ENCODE measurements around the gene NARF.

Gene NARF

GRCh38 chr17:82415786-82416185, 42.8 kb upstream of the NARF start:
- FAIRE-seq (no peak), DNase-seq (ENCODE audit: insufficient read length, low spot score) (no peak)
- no peak for TF ChIP-seq SPI1 (IDR thresholded peaks at IDR 0.05; ENCODE audit: low read depth, low read length)

- FAIRE-seq: no peak
- TF ChIP-seq POLR2A (IDR thresholded peaks at IDR 0.05; ENCODE audit: low read depth, low read length) (no peak), POU2F2 (IDR thresholded peaks at IDR 0.05; ENCODE audit: low read depth, low read length) (no peak), PAX5 (IDR thresholded peaks at IDR 0.05; ENCODE audit: insufficient read depth, low read length, severe bottlenecking) (no peak), SPI1 (IDR thresholded peaks at IDR 0.05; ENCODE audit: low read depth, low read length) (no peak), POLR2AphosphoS5 (IDR thresholded peaks at IDR 0.05; ENCODE audit: low read depth, low read length) (no peak), TAF1 (IDR thresholded peaks at IDR 0.05; ENCODE audit: low read depth, low read length) (no peak)
- no peak for DNase-seq (ENCODE audit: insufficient read length, low spot score)
These were observed 42.3 kb upstream of the NARF start for GRCh38 chr17:82416264-82416663.

GRCh38 chr17:82416771-82417170, 41.8 kb upstream of the NARF start:
- no peak for TF ChIP-seq SPI1 (IDR thresholded peaks at IDR 0.05; ENCODE audit: low read depth, low read length)
- no peak for TF ChIP-seq TAF1 (IDR thresholded peaks at IDR 0.05; ENCODE audit: low read depth, low read length)
- no peak for TF ChIP-seq POU2F2 (IDR thresholded peaks at IDR 0.05; ENCODE audit: low read depth, low read length)
- no peak for TF ChIP-seq POLR2A (IDR thresholded peaks at IDR 0.05; ENCODE audit: low read depth, low read length)
- TF ChIP-seq PAX5 (IDR thresholded peaks at IDR 0.05; ENCODE audit: insufficient read depth, low read length, severe bottlenecking): no peak
- no peak for TF ChIP-seq POLR2AphosphoS5 (IDR thresholded peaks at IDR 0.05; ENCODE audit: low read depth, low read length)
- DNase-seq (ENCODE audit: insufficient read length, low spot score) (no peak), FAIRE-seq (no peak)

DNA sequence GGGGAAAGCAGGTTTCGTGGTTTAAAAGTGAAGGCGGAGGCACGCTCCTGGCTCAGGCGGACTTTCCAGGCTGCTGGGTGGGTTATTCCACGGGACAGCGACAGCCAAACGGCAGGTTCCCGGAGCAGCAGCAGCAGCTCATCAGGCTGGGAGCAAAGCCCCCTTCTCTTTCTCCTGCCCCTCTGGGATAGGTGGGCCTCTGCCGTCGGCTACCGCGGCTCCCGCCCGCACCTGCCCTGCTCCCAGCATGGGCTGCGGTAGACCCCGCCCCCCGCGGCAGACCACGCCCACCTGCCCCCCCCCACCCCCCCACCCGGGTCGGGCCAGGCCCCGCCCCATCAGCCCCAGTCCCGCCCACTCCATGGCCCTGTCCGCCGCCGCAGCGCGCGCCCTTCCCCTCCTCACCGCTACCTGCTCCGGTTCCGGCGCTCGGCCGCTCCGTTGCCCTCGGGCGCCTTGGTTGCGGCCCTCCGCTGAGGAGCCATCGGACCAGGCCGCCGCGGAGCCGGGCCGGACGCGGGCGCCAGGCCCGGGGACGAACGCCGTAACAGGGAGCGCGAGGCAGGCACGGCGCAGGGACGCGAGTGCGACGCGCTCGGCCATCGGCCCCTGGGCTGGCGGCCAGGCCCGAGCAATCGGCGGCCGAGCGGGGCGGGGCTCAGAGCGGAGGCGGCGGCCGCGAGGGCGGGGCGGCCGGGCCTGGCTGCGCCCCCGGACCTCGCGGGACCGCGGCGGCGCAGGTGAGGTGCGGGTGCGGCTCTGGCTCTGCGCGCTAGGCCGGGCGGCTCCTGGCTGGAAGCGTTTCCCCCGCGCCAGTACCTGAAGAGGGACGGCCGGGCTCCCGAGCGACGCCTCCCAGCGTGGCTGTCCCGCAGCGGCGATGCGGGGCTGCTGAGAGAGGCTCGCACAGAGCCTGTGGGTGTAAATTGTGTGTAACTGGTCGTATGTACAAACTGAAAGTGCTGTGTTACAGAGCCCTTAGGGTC, 40.2 kb upstream of the NARF start, which contains the start of the genes HEXD and OGFOD3:
HEXD (plus strand) TSS at position 347 of the 986 bp plus-strand sequence. CDS start 1,453 bp downstream, outside the sequence.
OGFOD3 (minus strand) TSS at position 586 of the 986 bp plus-strand sequence; CDS start at position 485, 101 bp downstream.
- no peak for TF ChIP-seq SPI1 (IDR thresholded peaks at IDR 0.05; ENCODE audit: low read depth, low read length)
- peak; percentile 56; the same call in 1 of the 2 replicates for TF ChIP-seq TAF1 (IDR thresholded peaks at IDR 0.05; ENCODE audit: low read depth, low read length)
- TF ChIP-seq POLR2A (IDR thresholded peaks at IDR 0.05; ENCODE audit: low read depth, low read length): peak; percentile 47; the same call in 1 of the 2 replicates
- TF ChIP-seq POLR2AphosphoS5 (IDR thresholded peaks at IDR 0.05; ENCODE audit: low read depth, low read length): peak; percentile 47; the same call in 1 of the 2 replicates
- peak; percentile 61 for TF ChIP-seq PAX5 (IDR thresholded peaks at IDR 0.05; ENCODE audit: insufficient read depth, low read length, severe bottlenecking)
- TF ChIP-seq POU2F2 (IDR thresholded peaks at IDR 0.05; ENCODE audit: low read depth, low read length): peak; percentile 25; the same call in 1 of the 2 replicates
- peak; percentile 93 for FAIRE-seq
- peak; percentile 93 for DNase-seq (ENCODE audit: insufficient read length, low spot score)

GRCh38 chr17:82419540-82419939, 39.0 kb upstream of the NARF start:
- no peak for DNase-seq (ENCODE audit: insufficient read length, low spot score)
- TF ChIP-seq TAF1 (IDR thresholded peaks at IDR 0.05; ENCODE audit: low read depth, low read length) (no peak), PAX5 (IDR thresholded peaks at IDR 0.05; ENCODE audit: insufficient read depth, low read length, severe bottlenecking) (no peak), POLR2A (IDR thresholded peaks at IDR 0.05; ENCODE audit: low read depth, low read length) (no peak), SPI1 (IDR thresholded peaks at IDR 0.05; ENCODE audit: low read depth, low read length) (no peak), POLR2AphosphoS5 (IDR thresholded peaks at IDR 0.05; ENCODE audit: low read depth, low read length) (no peak), POU2F2 (IDR thresholded peaks at IDR 0.05; ENCODE audit: low read depth, low read length) (no peak)
- FAIRE-seq: no peak

GRCh38 chr17:82424001-82424862, 34.3 kb upstream of the NARF start:
- no peak for DNase-seq (ENCODE audit: insufficient read length, low spot score)
- FAIRE-seq: no peak
- no peak for TF ChIP-seq PAX5 (IDR thresholded peaks at IDR 0.05; ENCODE audit: insufficient read depth, low read length, severe bottlenecking)
- no peak for TF ChIP-seq SPI1 (IDR thresholded peaks at IDR 0.05; ENCODE audit: low read depth, low read length)
- no peak for TF ChIP-seq POU2F2 (IDR thresholded peaks at IDR 0.05; ENCODE audit: low read depth, low read length)
- no peak for TF ChIP-seq POLR2AphosphoS5 (IDR thresholded peaks at IDR 0.05; ENCODE audit: low read depth, low read length)
- TF ChIP-seq POLR2A (IDR thresholded peaks at IDR 0.05; ENCODE audit: low read depth, low read length): no peak
- no peak for TF ChIP-seq TAF1 (IDR thresholded peaks at IDR 0.05; ENCODE audit: low read depth, low read length)

- DNase-seq (ENCODE audit: insufficient read length, low spot score) (no peak), FAIRE-seq (no peak)
- TF ChIP-seq SPI1 (IDR thresholded peaks at IDR 0.05; ENCODE audit: low read depth, low read length) (no peak), POU2F2 (IDR thresholded peaks at IDR 0.05; ENCODE audit: low read depth, low read length) (no peak), PAX5 (IDR thresholded peaks at IDR 0.05; ENCODE audit: insufficient read depth, low read length, severe bottlenecking) (no peak), TAF1 (IDR thresholded peaks at IDR 0.05; ENCODE audit: low read depth, low read length) (no peak), POLR2A (IDR thresholded peaks at IDR 0.05; ENCODE audit: low read depth, low read length) (no peak), POLR2AphosphoS5 (IDR thresholded peaks at IDR 0.05; ENCODE audit: low read depth, low read length) (no peak)
These were observed 33.7 kb upstream of the NARF start for GRCh38 chr17:82424863-82425159.

DNA sequence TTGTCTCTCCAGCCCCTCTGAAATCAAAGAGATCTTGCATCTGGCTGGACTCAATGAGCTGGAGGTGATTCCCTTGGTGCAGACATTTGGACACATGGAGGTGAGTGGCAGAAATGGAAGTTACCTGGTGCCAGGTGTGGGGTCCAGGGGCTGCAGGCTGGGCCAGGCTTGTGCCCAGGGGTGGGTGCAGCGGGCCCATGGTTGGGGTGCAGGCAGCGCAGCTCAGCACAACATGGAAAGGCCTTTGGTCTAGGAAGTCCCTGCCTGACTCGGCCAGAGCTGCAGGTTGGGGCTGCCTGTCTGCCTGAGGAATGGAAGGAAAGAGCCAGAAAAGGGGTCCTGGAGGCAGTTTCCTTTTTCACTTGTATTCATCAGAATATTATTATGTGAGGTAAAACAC, 30.0 kb upstream of the NARF start:
- TF ChIP-seq POLR2AphosphoS5 (IDR thresholded peaks at IDR 0.05; ENCODE audit: low read depth, low read length) (no peak), SPI1 (IDR thresholded peaks at IDR 0.05; ENCODE audit: low read depth, low read length) (no peak), TAF1 (IDR thresholded peaks at IDR 0.05; ENCODE audit: low read depth, low read length) (no peak), POLR2A (IDR thresholded peaks at IDR 0.05; ENCODE audit: low read depth, low read length) (no peak), POU2F2 (IDR thresholded peaks at IDR 0.05; ENCODE audit: low read depth, low read length) (no peak), PAX5 (IDR thresholded peaks at IDR 0.05; ENCODE audit: insufficient read depth, low read length, severe bottlenecking) (no peak)
- DNase-seq (ENCODE audit: insufficient read length, low spot score) (no peak), FAIRE-seq (no peak)

DNA sequence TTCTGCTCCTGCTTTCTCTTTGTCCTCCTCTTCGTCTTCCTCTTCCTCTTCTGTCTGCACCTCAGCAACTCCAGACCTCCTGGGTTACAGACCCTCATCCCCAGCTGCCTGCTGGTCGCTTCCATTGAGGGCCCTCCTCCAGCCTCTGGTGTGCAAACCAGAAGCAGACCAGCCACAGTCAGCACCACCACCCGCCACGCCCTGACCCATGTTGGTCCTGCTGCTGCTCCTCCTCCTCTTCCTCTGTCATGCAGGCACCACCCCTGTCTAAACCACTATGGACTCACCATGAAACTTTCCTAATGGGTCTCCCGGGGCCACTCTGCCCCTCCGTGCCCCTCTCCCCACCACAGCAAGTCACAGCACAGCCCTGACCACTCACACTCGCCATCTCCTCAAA, 28.7 kb upstream of the NARF start:
- no peak for TF ChIP-seq SPI1 (IDR thresholded peaks at IDR 0.05; ENCODE audit: low read depth, low read length)
- TF ChIP-seq TAF1 (IDR thresholded peaks at IDR 0.05; ENCODE audit: low read depth, low read length): no peak
- TF ChIP-seq POLR2AphosphoS5 (IDR thresholded peaks at IDR 0.05; ENCODE audit: low read depth, low read length): no peak
- no peak for TF ChIP-seq POLR2A (IDR thresholded peaks at IDR 0.05; ENCODE audit: low read depth, low read length)
- no peak for TF ChIP-seq PAX5 (IDR thresholded peaks at IDR 0.05; ENCODE audit: insufficient read depth, low read length, severe bottlenecking)
- TF ChIP-seq POU2F2 (IDR thresholded peaks at IDR 0.05; ENCODE audit: low read depth, low read length): no peak
- FAIRE-seq: no peak
- no peak for DNase-seq (ENCODE audit: insufficient read length, low spot score)

All from GM12891 (cell line).